ENCODE measurements around the gene ECHDC3.
"Not testable (repeated sequence)": the region's sequence is repeated elsewhere in the genome, so short reads cannot be mapped to it uniquely, and the experiment has no call there.

ECHDC3 gene

GRCh38 chr10:11708801-11709200, 33.4 kb upstream of the ECHDC3 start:
- H3K4me3 Mint-ChIP-seq; H3K9me3 Mint-ChIP-seq; H3K36me3 Mint-ChIP-seq (ENCODE audit: low read depth); H3K27ac Mint-ChIP-seq: not testable (repeated sequence)
- Mint-ChIP-seq H3K27me3 (peaks cover 46% of the 10 kb centered on the region), H3K4me1 (ENCODE audit: low read depth) (peaks cover 31% of the 10 kb centered on the region)

GRCh38 chr10:11712744-11713143, 29.4 kb upstream of the ECHDC3 start:
- H3K9me3 Mint-ChIP-seq = peaks cover 3% of the 10 kb centered on the region
- no peak overlapping the region for H3K4me3 Mint-ChIP-seq
- H3K4me1 Mint-ChIP-seq (ENCODE audit: low read depth) = peaks cover 31% of the 10 kb centered on the region
- peak overlapping the region; percentile 36 for H3K27ac Mint-ChIP-seq
- H3K36me3 Mint-ChIP-seq (ENCODE audit: low read depth) = no peaks in the 10 kb centered on the region
- H3K27me3 Mint-ChIP-seq = peaks cover 63% of the 10 kb centered on the region

GRCh38 chr10:11713186-11713743, 28.9 kb upstream of the ECHDC3 start:
- Mint-ChIP-seq H3K36me3 (ENCODE audit: low read depth) (no peaks in the 10 kb centered on the region), H3K4me1 (ENCODE audit: low read depth) (peaks cover 34% of the 10 kb centered on the region), H3K4me3 (no peak overlapping the region), H3K27ac (no peak overlapping the region), H3K27me3 (peaks cover 57% of the 10 kb centered on the region), H3K9me3 (peaks cover 3% of the 10 kb centered on the region)

GRCh38 chr10:11713963-11714362, 28.2 kb upstream of the ECHDC3 start:
- H3K27me3 Mint-ChIP-seq = peaks cover 57% of the 10 kb centered on the region
- no peak overlapping the region for H3K27ac Mint-ChIP-seq

GRCh38 chr10:11714750-11715365, 27.3 kb upstream of the ECHDC3 start:
- Mint-ChIP-seq H3K36me3 (ENCODE audit: low read depth) (no peaks in the 10 kb centered on the region), H3K27ac (no peak overlapping the region), H3K27me3 (peaks cover 53% of the 10 kb centered on the region), H3K4me1 (ENCODE audit: low read depth) (peaks cover 35% of the 10 kb centered on the region), H3K4me3 (no peak overlapping the region), H3K9me3 (peaks cover 3% of the 10 kb centered on the region)

More at GRCh38 chr10:11713963-11714362, 28.2 kb upstream of the ECHDC3 start:
- no peak overlapping the region for H3K4me3 Mint-ChIP-seq
- peaks cover 3% of the 10 kb centered on the region for H3K9me3 Mint-ChIP-seq
- H3K4me1 Mint-ChIP-seq (ENCODE audit: low read depth) = peaks cover 38% of the 10 kb centered on the region
- H3K36me3 Mint-ChIP-seq (ENCODE audit: low read depth) = no peaks in the 10 kb centered on the region

GRCh38 chr10:11715815-11716494, 26.2 kb upstream of the ECHDC3 start:
- Mint-ChIP-seq H3K27me3 (peaks cover 55% of the 10 kb centered on the region), H3K4me3 (no peak overlapping the region), H3K4me1 (ENCODE audit: low read depth) (peaks cover 34% of the 10 kb centered on the region)

GRCh38 chr10:11716686-11717085, 25.5 kb upstream of the ECHDC3 start:
- Mint-ChIP-seq H3K4me1 (ENCODE audit: low read depth) (peaks cover 30% of the 10 kb centered on the region), H3K27me3 (peaks cover 55% of the 10 kb centered on the region), H3K9me3 (peaks cover 3% of the 10 kb centered on the region), H3K4me3 (no peak overlapping the region), H3K36me3 (ENCODE audit: low read depth) (no peaks in the 10 kb centered on the region), H3K27ac (no peak overlapping the region)

More at GRCh38 chr10:11715815-11716494, 26.2 kb upstream of the ECHDC3 start:
- Mint-ChIP-seq H3K27ac (no peak overlapping the region), H3K36me3 (ENCODE audit: low read depth) (no peaks in the 10 kb centered on the region), H3K9me3 (peaks cover 3% of the 10 kb centered on the region)

GRCh38 chr10:11719496-11720259, 22.5 kb upstream of the ECHDC3 start:
- no peak overlapping the region for H3K27ac Mint-ChIP-seq
- no peaks in the 10 kb centered on the region for H3K36me3 Mint-ChIP-seq (ENCODE audit: low read depth)
- H3K4me3 Mint-ChIP-seq = no peak overlapping the region
- H3K27me3 Mint-ChIP-seq = peaks cover 34% of the 10 kb centered on the region
- peaks cover 3% of the 10 kb centered on the region for H3K9me3 Mint-ChIP-seq
- peaks cover 16% of the 10 kb centered on the region for H3K4me1 Mint-ChIP-seq (ENCODE audit: low read depth)

- H3K4me3 Mint-ChIP-seq = no peak overlapping the region
- no peak overlapping the region for H3K27ac Mint-ChIP-seq
- peaks cover 20% of the 10 kb centered on the region for H3K4me1 Mint-ChIP-seq (ENCODE audit: low read depth)
- H3K27me3 Mint-ChIP-seq = peaks cover 31% of the 10 kb centered on the region
- H3K9me3 Mint-ChIP-seq = peaks cover 3% of the 10 kb centered on the region
- no peaks in the 10 kb centered on the region for H3K36me3 Mint-ChIP-seq (ENCODE audit: low read depth)
These were observed 21.9 kb upstream of the ECHDC3 start for GRCh38 chr10:11720260-11720741.

GRCh38 chr10:11721806-11722205, 20.4 kb upstream of the ECHDC3 start:
- Mint-ChIP-seq H3K4me3 (no peak overlapping the region), H3K27ac (no peak overlapping the region), H3K27me3 (peaks cover 22% of the 10 kb centered on the region), H3K4me1 (ENCODE audit: low read depth) (peaks cover 22% of the 10 kb centered on the region), H3K36me3 (ENCODE audit: low read depth) (no peaks in the 10 kb centered on the region), H3K9me3 (peaks cover 3% of the 10 kb centered on the region)

GRCh38 chr10:11723359-11723758, 18.8 kb upstream of the ECHDC3 start:
- H3K4me3 Mint-ChIP-seq = no peak overlapping the region
- H3K27me3 Mint-ChIP-seq = peaks cover 13% of the 10 kb centered on the region
- H3K9me3 Mint-ChIP-seq = no peaks in the 10 kb centered on the region
- no peak overlapping the region for H3K27ac Mint-ChIP-seq
- H3K4me1 Mint-ChIP-seq (ENCODE audit: low read depth) = peaks cover 18% of the 10 kb centered on the region
- no peaks in the 10 kb centered on the region for H3K36me3 Mint-ChIP-seq (ENCODE audit: low read depth)

- Mint-ChIP-seq H3K4me1 (ENCODE audit: low read depth) (peaks cover 10% of the 10 kb centered on the region), H3K27me3 (peaks cover 9% of the 10 kb centered on the region), H3K27ac (peak overlapping the region; percentile 19), H3K9me3 (no peaks in the 10 kb centered on the region), H3K36me3 (ENCODE audit: low read depth) (no peaks in the 10 kb centered on the region), H3K4me3 (no peak overlapping the region)
These were observed 17.0 kb upstream of the ECHDC3 start for GRCh38 chr10:11724938-11725776.

- peaks cover 9% of the 10 kb centered on the region for H3K27me3 Mint-ChIP-seq
- no peak overlapping the region for H3K4me3 Mint-ChIP-seq
- H3K27ac Mint-ChIP-seq = no peak overlapping the region
- peaks cover 5% of the 10 kb centered on the region for H3K4me1 Mint-ChIP-seq (ENCODE audit: low read depth)
- no peaks in the 10 kb centered on the region for H3K36me3 Mint-ChIP-seq (ENCODE audit: low read depth)
- no peaks in the 10 kb centered on the region for H3K9me3 Mint-ChIP-seq
These were observed 16.3 kb upstream of the ECHDC3 start for GRCh38 chr10:11725912-11726311.

- H3K4me3 Mint-ChIP-seq = no peak overlapping the region
These were observed 14.6 kb upstream of the ECHDC3 start for GRCh38 chr10:11727563-11727962.

More at GRCh38 chr10:11727563-11727962, 14.6 kb upstream of the ECHDC3 start:
- Mint-ChIP-seq H3K36me3 (ENCODE audit: low read depth) (no peaks in the 10 kb centered on the region), H3K4me1 (ENCODE audit: low read depth) (peaks cover 5% of the 10 kb centered on the region), H3K27me3 (peaks cover 9% of the 10 kb centered on the region), H3K9me3 (no peaks in the 10 kb centered on the region), H3K27ac (no peak overlapping the region)
